A549 treated with Hydrocortisone at 1 μM for 4 hours (cell line): ENCODE measurements around the gene NCF2. TPM values are rescaled to one million over a fixed set of nuclear protein-coding genes. Genes with fewer than 3 reads are reported as not detected.

Experiments used
- total RNA-seq: library from RNA; stranded (reverse); fragments of 200-300 nt; extraction: Qiagen RNA extraction; gene quantifications from 5 replicates; pipeline ENCODE4 v1.2.3, GENCODE V29; 2022

The NCF2 gene, protein sequence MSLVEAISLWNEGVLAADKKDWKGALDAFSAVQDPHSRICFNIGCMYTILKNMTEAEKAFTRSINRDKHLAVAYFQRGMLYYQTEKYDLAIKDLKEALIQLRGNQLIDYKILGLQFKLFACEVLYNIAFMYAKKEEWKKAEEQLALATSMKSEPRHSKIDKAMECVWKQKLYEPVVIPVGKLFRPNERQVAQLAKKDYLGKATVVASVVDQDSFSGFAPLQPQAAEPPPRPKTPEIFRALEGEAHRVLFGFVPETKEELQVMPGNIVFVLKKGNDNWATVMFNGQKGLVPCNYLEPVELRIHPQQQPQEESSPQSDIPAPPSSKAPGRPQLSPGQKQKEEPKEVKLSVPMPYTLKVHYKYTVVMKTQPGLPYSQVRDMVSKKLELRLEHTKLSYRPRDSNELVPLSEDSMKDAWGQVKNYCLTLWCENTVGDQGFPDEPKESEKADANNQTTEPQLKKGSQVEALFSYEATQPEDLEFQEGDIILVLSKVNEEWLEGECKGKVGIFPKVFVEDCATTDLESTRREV
- total RNA-seq, result 0.68 to 3.3 TPM (median 1.3 TPM) in 5 replicates

DNA sequence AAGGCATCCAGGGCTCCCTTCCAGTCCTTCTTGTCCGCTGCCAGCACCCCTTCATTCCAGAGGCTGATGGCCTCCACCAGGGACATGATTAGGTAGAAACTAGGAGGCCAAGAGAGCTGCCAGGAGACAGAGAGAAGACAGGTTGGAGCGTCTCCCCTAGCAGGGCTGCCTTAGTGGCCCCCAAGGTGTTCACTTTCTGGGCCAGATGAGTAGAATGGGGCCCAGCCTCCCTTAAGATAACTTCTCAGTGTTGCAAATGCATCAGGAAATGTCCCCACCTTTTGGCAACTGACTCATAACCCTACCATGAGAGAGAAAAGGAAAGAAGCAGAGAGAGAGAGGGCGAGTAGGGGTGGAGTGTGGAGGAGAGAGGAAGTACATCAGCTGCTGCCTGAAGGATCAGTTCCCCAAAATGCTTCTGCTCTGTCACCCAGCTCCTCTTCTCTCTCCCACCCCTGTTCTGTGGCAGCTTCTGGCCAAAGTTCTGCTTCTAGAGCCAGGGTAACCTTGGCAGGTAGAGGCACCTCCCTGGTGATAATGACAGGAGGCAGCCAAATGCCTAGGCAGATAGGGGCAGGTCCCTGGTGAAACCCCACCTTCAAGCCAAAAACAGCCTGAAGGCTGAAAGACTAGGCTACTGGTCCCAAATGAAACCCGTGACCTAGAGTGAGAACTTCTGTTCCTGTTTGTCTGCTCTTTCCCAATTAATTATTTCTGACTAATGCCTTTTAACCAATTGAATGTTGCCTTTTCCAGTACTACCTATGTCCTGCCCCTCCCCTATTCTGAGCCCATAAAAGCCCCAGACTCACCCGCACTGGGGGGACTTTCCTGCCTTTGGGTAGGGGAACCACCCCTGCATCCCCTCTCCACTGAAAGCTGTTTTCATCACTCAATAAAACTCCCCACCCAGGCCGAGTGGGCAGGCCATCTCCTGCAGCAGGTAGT is at the start of gene NCF2:
NCF2 (minus strand) TSS at position 216 of the 948 bp plus-strand sequence; CDS start at position 86, 130 bp downstream.

DNA sequence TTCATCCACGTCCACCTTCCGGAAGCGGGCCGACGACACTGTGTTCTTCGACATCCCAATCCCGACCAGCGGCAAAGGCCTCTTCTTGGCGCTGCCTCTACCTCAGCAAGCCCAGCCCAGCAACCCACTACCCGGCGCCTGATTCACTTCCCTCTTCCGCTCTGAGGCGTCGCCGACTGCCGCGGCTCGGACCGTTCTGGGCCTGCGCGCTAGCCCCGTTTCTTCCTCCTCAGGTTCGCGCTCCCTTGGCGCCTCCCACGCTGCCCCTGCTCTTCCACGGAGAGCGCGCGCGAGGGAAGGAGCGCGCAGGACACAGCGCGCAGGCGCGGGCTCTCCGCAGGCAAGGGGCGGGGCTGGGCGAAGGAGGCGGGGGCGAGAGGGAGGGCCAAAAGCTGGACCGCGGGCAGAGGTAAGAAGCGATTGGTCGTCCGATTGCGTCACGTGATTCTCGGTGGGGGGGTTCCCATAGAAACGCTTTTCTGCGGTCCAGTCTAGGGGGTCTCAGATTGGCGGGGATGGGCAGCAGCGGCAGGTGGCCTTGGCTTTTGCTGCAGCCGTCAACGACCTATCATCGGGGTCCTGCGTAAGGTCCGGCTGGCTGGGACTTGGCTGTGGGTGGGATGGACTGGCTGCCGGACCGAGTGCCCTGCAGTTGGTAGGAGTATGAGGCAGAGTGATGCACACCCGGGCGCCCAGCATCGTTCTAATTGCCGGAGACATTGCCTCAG is 45.5 kb upstream of the NCF2 start, which contains the start of gene ARPC5:
ARPC5 (minus strand) TSS at position 178 of the 728 bp plus-strand sequence; CDS start at position 54, 124 bp downstream.

Other genes starting within 250 kb of the NCF2 start
- gene NMNAT2, start 172.1 kb downstream of the NCF2 start, total RNA-seq, result 0.35 to 0.71 TPM (median 0.51 TPM) in 5 replicates
- gene SMG7, start 118.0 kb downstream of the NCF2 start, total RNA-seq, result 29.4 to 39.8 TPM (median 34.5 TPM) in 5 replicates
- 146 to 219 TPM (median 172 TPM) in 5 replicates for gene ARPC5, start 45.3 kb upstream of the NCF2 start, total RNA-seq
- gene APOBEC4, start 62.9 kb upstream of the NCF2 start, total RNA-seq, result not detected in 5 replicates
- 0.70 to 0.98 TPM (median 0.82 TPM) in 5 replicates for gene RGL1, start 214.7 kb upstream of the NCF2 start, total RNA-seq